GM12892 (cell line): ENCODE measurements around the gene HRAS.

Source experiments
- POLR2A ChIP-seq: IDR thresholded peaks from 2 replicates; pipeline ENCODE4 v1.6.1; 2011; ENCODE audit warnings: low read depth, low read length, control low read depth
- POLR2AphosphoS5 ChIP-seq: IDR thresholded peaks from 2 replicates; pipeline ENCODE4 v1.6.1; 2011; ENCODE audit warnings: low read depth, low read length, control low read depth
- TAF1 ChIP-seq: IDR thresholded peaks from 2 replicates; pipeline ENCODE4 v1.6.1; 2011; ENCODE audit warnings: low read depth, mild to moderate bottlenecking, control low read depth, low read length, borderline replicate concordance

- TF ChIP-seq POLR2A (no peak), POLR2AphosphoS5 (no peak), TAF1 (no peak)
These were observed 46.8 kb downstream of the HRAS start for GRCh38 chr11:488579-488978.
